Stomach (tissue), 4 donors: Measurements from ENCODE around the gene ARL11.
"Not testable (repeated sequence)": the region's sequence is repeated elsewhere in the genome, so short reads cannot be mapped to it uniquely, and the experiment has no call there.

ENCODE experiments used
- EP300 ChIP-seq: sonication (generic); formaldehyde crosslinking; IDR thresholded peaks from one replicate; pipeline ENCODE4 v1.6.1; 2017; ENCODE audit warnings: antibody characterized with exemption
- POLR2A ChIP-seq, 4 donors: fragments of 450-650 bp; IDR thresholded peaks; one replicate each; pipeline ENCODE4 v1.6.1; 2016; ENCODE audit warnings: antibody characterized with exemption in 4 of 4, control low read depth in 2 of 4, mild to moderate bottlenecking in 1 of 4, moderate library complexity in 1 of 4
- TF ChIP-seq, protein P1 (sequence below), 7 experiments: fragments of 450-650 bp in 4 of 7; fragments of 200-600 bp in 3 of 7; sonication (generic) in 3 of 7; IDR thresholded peaks; one replicate each; pipeline ENCODE4 v1.5.1; 2016 to 2019; ENCODE audit warnings: antibody characterized with exemption in 7 of 7, control low read depth in 2 of 7, mild to moderate bottlenecking in 1 of 7

GRCh38 chr13:49612042-49612441 lies 16.3 kb upstream of the ARL11 start:
- TF ChIP-seq POLR2A (IDR thresholded peaks at IDR 0.05); EP300: not testable (repeated sequence)
- TF ChIP-seq, protein P1, sequence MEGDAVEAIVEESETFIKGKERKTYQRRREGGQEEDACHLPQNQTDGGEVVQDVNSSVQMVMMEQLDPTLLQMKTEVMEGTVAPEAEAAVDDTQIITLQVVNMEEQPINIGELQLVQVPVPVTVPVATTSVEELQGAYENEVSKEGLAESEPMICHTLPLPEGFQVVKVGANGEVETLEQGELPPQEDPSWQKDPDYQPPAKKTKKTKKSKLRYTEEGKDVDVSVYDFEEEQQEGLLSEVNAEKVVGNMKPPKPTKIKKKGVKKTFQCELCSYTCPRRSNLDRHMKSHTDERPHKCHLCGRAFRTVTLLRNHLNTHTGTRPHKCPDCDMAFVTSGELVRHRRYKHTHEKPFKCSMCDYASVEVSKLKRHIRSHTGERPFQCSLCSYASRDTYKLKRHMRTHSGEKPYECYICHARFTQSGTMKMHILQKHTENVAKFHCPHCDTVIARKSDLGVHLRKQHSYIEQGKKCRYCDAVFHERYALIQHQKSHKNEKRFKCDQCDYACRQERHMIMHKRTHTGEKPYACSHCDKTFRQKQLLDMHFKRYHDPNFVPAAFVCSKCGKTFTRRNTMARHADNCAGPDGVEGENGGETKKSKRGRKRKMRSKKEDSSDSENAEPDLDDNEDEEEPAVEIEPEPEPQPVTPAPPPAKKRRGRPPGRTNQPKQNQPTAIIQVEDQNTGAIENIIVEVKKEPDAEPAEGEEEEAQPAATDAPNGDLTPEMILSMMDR (IDR thresholded peaks at IDR 0.05) = not testable (repeated sequence)
